H1 (cell line): ENCODE measurements around the gene UFD1. TPM values are rescaled to one million over a fixed set of nuclear protein-coding genes. Genes with fewer than 3 reads are reported as not detected.

Experiments
- CTCF ChIA-PET: fragments of 300-600 bp; sonication (Branson Sonifier 250); formaldehyde crosslinking; loops from one replicate; lab custom pipeline; 2021; ENCODE audit not compliant: partially characterized antibody; lab: Charles Lee
- POLR2A ChIA-PET: fragments of 300-600 bp; sonication (Branson Sonifier 250); formaldehyde crosslinking; loops from one replicate; lab custom pipeline; 2021; ENCODE audit warnings: inconsistent platforms; ENCODE audit not compliant: partially characterized antibody; lab: Charles Lee
- DNase-seq, 2 experiments: peaks; one replicate each; pipeline versions ENCODE4 v3.0.0 to v3.0.0-alpha.2; 2010 to 2022; ENCODE audit warnings: low spot score in 2 of 2, low read depth in 1 of 2, mixed read lengths in 1 of 2
- FAIRE-seq: peaks from 2 replicates; lab custom pipeline; 2011; peaks lifted over from hg19 to GRCh38; lab: Jason Lieb, UNC
- H2AFZ ChIP-seq: 2 replicates; pipeline ENCODE4 v1.8.1; 2012; ENCODE audit warnings: low read length, inconsistent platforms
- H2AK5ac ChIP-seq: 2 replicates; pipeline ENCODE4 v1.6.1; 2013; ENCODE audit warnings: low read depth, low read length
- H2BK120ac ChIP-seq: replicated peaks from 2 replicates; pipeline ENCODE3; 2013; ENCODE audit warnings: low read depth, low read length, inconsistent platforms
- H2BK12ac ChIP-seq: 2 replicates; pipeline ENCODE4 v1.6.1; 2013; ENCODE audit warnings: low read depth, low read length
- H2BK15ac ChIP-seq: 2 replicates; pipeline ENCODE4 v1.6.1; 2013; ENCODE audit warnings: low read length
- H2BK20ac ChIP-seq: 2 replicates; pipeline ENCODE4 v1.6.1; 2013; ENCODE audit warnings: low read length
- H2BK5ac ChIP-seq: 2 replicates; pipeline ENCODE4 v1.6.1; 2013; ENCODE audit warnings: low read depth, low read length
- H3K14ac ChIP-seq: 2 replicates; pipeline ENCODE4 v1.6.1; 2013; ENCODE audit warnings: inconsistent platforms; ENCODE audit not compliant: insufficient read length
- H3K18ac ChIP-seq: 2 replicates; pipeline ENCODE4 v1.6.1; 2013; ENCODE audit warnings: low read length; ENCODE audit errors: extremely low read depth
- H3K23ac ChIP-seq: 2 replicates; pipeline ENCODE4 v1.6.1; 2013; ENCODE audit warnings: inconsistent platforms; ENCODE audit not compliant: insufficient read length
- H3K23me2 ChIP-seq: 2 replicates; pipeline ENCODE4 v1.6.1; 2013; ENCODE audit warnings: low read depth, low read length
- H3K27ac ChIP-seq: 2 replicates; pipeline ENCODE4 v1.6.1; 2011; ENCODE audit warnings: low read depth, low read length, inconsistent platforms
- H3K27me3 ChIP-seq, 4 experiments: replicated peaks in 1 of 4; 1 replicate in 1 of 4; 2 replicates in 3 of 4; pipeline versions ENCODE4 v1.6.1 to v1.8.1; 2011 to 2013; ENCODE audit warnings: low read length in 3 of 4, mild to moderate bottlenecking in 3 of 4, inconsistent platforms in 2 of 4, mixed read lengths in 2 of 4, moderate library complexity in 1 of 4; ENCODE audit not compliant: control insufficient read depth in 3 of 4, insufficient read depth in 3 of 4; ENCODE audit errors: extremely low read depth in 1 of 4
- H3K36me3 ChIP-seq, 4 experiments: 2 replicates each; pipeline versions ENCODE4 v1.6.1 to v1.8.1; 2011 to 2013; ENCODE audit warnings: mild to moderate bottlenecking in 4 of 4, low read length in 3 of 4, moderate library complexity in 2 of 4, control low read depth in 1 of 4, inconsistent platforms in 1 of 4; ENCODE audit not compliant: insufficient read depth in 4 of 4, control insufficient read depth in 2 of 4
- H3K4ac ChIP-seq: replicated peaks from 2 replicates; pipeline ENCODE3; 2013; ENCODE audit warnings: low read length, low read depth, mixed read lengths, inconsistent platforms; ENCODE audit not compliant: insufficient read length
- H3K4me1 ChIP-seq, 4 experiments: replicated peaks in 1 of 4; 1 replicate in 1 of 4; 2 replicates in 3 of 4; pipeline versions ENCODE4 v1.6.1 to v1.8.1; 2011 to 2013; ENCODE audit warnings: low read length in 3 of 4, inconsistent platforms in 2 of 4, mixed read lengths in 1 of 4; ENCODE audit not compliant: insufficient read depth in 4 of 4, control insufficient read depth in 3 of 4
- H3K4me2 ChIP-seq, 2 experiments: 2 replicates each; pipeline versions ENCODE4 v1.6.1 to v1.8.1; 2011 to 2013; ENCODE audit warnings: low read depth in 2 of 2, low read length in 2 of 2, control low read depth in 1 of 2, inconsistent platforms in 1 of 2, mild to moderate bottlenecking in 1 of 2; ENCODE audit not compliant: insufficient read depth in 1 of 2
- H3K4me3 ChIP-seq, 4 experiments: fragments of 200-600, 300-600 bp in 1 of 4; sonication (generic), shearing (Covaris generic), sonication (Bioruptor Twin) in 1 of 4; 2 replicates each; pipeline versions ENCODE4 v1.5.1 to v1.8.1; 2011 to 2016; ENCODE audit warnings: low read length in 4 of 4, low read depth in 3 of 4, control low read depth in 2 of 4, inconsistent platforms in 2 of 4, mild to moderate bottlenecking in 2 of 4, mixed read lengths in 1 of 4, moderate library complexity in 1 of 4; ENCODE audit not compliant: insufficient read depth in 2 of 4; ENCODE audit errors: extremely low read depth in 1 of 4
- H3K56ac ChIP-seq: replicated peaks from 2 replicates; pipeline ENCODE3; 2013; ENCODE audit warnings: low read depth, mild to moderate bottlenecking, mixed read lengths, low read length, inconsistent platforms; ENCODE audit not compliant: insufficient read length
- H3K79me1 ChIP-seq: 2 replicates; pipeline ENCODE4 v1.6.1; 2013; ENCODE audit warnings: low read depth, low read length, control low read depth
- H3K79me2 ChIP-seq, 2 experiments: 2 replicates each; pipeline versions ENCODE4 v1.6.1 to v1.8.1; 2012 to 2013; ENCODE audit warnings: low read length in 2 of 2, mild to moderate bottlenecking in 2 of 2, inconsistent platforms in 1 of 2; ENCODE audit not compliant: insufficient read depth in 2 of 2, control insufficient read depth in 1 of 2
- H3K9ac ChIP-seq, 4 experiments: replicated peaks in 1 of 4; 1 replicate in 1 of 4; 2 replicates in 3 of 4; pipeline versions ENCODE4 v1.6.1 to v1.8.1; 2011 to 2013; ENCODE audit warnings: low read depth in 3 of 4, low read length in 3 of 4, control low read depth in 2 of 4, mild to moderate bottlenecking in 2 of 4, moderate library complexity in 2 of 4, inconsistent platforms in 1 of 4; ENCODE audit errors: extremely low read depth in 1 of 4
- H3K9me3 ChIP-seq, 2 experiments: 2 replicates each; pipeline versions ENCODE4 v1.6.1 to v1.8.1; 2012 to 2013; ENCODE audit warnings: mild to moderate bottlenecking in 2 of 2, moderate library complexity in 2 of 2, control low read depth in 1 of 2, inconsistent platforms in 1 of 2, low read depth in 1 of 2, low read length in 1 of 2, mixed read lengths in 1 of 2; ENCODE audit not compliant: insufficient read depth in 2 of 2
- H4K20me1 ChIP-seq, 2 experiments: replicated peaks in 1 of 2; 2 replicates each; pipeline versions ENCODE3 to v1.8.1; 2011 to 2013; ENCODE audit warnings: inconsistent platforms in 2 of 2, low read length in 2 of 2, mild to moderate bottlenecking in 1 of 2; ENCODE audit not compliant: insufficient read depth in 2 of 2, control insufficient read depth in 1 of 2
- H4K5ac ChIP-seq: 2 replicates; pipeline ENCODE4 v1.6.1; 2013; ENCODE audit warnings: low read length, low read depth, mixed read lengths, inconsistent platforms; ENCODE audit not compliant: insufficient read length
- H4K8ac ChIP-seq: 2 replicates; pipeline ENCODE4 v1.8.0; 2013; ENCODE audit warnings: mild to moderate bottlenecking, moderate library complexity, low read length, inconsistent platforms; ENCODE audit not compliant: insufficient read depth; ENCODE audit errors: extremely low read depth
- H4K91ac ChIP-seq: replicated peaks from 2 replicates; pipeline ENCODE3; 2013; ENCODE audit warnings: low read length, mixed read lengths, inconsistent platforms; ENCODE audit not compliant: insufficient read length
- JUN ChIP-seq: IDR thresholded peaks from 2 replicates; pipeline ENCODE4 v1.6.1; 2011; ENCODE audit warnings: low read depth, mild to moderate bottlenecking, improper control_type of control experiment, low read length
- POU5F1 ChIP-seq: IDR thresholded peaks from 2 replicates; pipeline ENCODE4 v1.6.1; 2011; ENCODE audit warnings: low read depth, mild to moderate bottlenecking, low read length, moderate library complexity
- WGBS, 2 experiments: shearing (Covaris generic) in 1 of 2; methylation state at CpG; one replicate each; pipeline versions ENCODE4 v1.1.6 to v1.1.7; 2013 to 2015; ENCODE audit warnings: low lambda C conversion rate in 2 of 2, mixed read lengths in 2 of 2, inconsistent platforms in 1 of 2, low coverage in 1 of 2, missing lambda C conversion rate in 1 of 2; ENCODE audit not compliant: insufficient replicate concordance in 2 of 2, insufficient coverage in 1 of 2, insufficient read length in 1 of 2; ENCODE audit errors: extremely low coverage in 1 of 2, missing lambda C conversion rate in 1 of 2; 5-methylcytosine and 5-hydroxymethylcytosine counted together
- polyA plus RNA-seq, 7 experiments: library from polyadenylated mRNA; depleted of rRNA in 3 of 7; stranded (reverse) in 5 of 7; unstranded in 2 of 7; fragments of >200 nt in 5 of 7; fragments of 200-250 nt in 2 of 7; gene quantifications; 1 replicate in 5 of 7; 2 replicates in 1 of 7; 4 replicates in 1 of 7; pipeline versions ENCODE4 v1.2.1 to v1.2.3, GENCODE V29; 2011 to 2013; ENCODE audit warnings: missing spikeins in 2 of 7, mixed read lengths in 2 of 7
- total RNA-seq: library from RNA; stranded (reverse); fragmentation: NEBNext Ultra II Directional; extraction: Animal tissue kit (Norgen Biotek cat#: 25700); gene quantifications from 2 replicates; pipeline ENCODE4 v1.2.1, GENCODE V29; 2021

Gene UFD1
- total and polyA plus RNA-seq, 2 of the 8 experiments (the other 6 are each of a cell fraction or from before 2014, with no cell fraction given), result 74.6 to 116 TPM

- 100% methylated on average over 1 of the region's 1 CpG; no CpG with 5 or more reads in 1 of the 2 experiments for WGBS, 2 experiments
- H2BK5ac ChIP-seq, result no peak overlapping the region
- no peak overlapping the region for H3K56ac ChIP-seq
- no peak overlapping the region for H2BK120ac ChIP-seq
- H3K27ac ChIP-seq, result no peak overlapping the region
- peaks cover 13 to 24% of the 10 kb centered on the region in 2 experiments for H4K20me1 ChIP-seq
- FAIRE-seq, result no peak
- no peak overlapping the region for H4K91ac ChIP-seq
- no peak overlapping the region for H2AK5ac ChIP-seq
- H3K79me1 ChIP-seq, result peaks cover 20% of the 10 kb centered on the region
- CTCF ChIA-PET, result interaction anchor here (1.2 kb wide), 1 partner anchor 20 kb away, joined by 6 read pairs; no protein-coding TSS in a partner anchor
- no peak overlapping the region for H3K4ac ChIP-seq
- H3K14ac ChIP-seq, result no peak overlapping the region
- no peak overlapping the region for H3K23ac ChIP-seq
- TF ChIP-seq POU5F1, result no peak
- no peak for TF ChIP-seq JUN
- TF ChIP-seq, all 59 proteins: peak for 0
- no peak overlapping the region for H3K9ac ChIP-seq
- POLR2A ChIA-PET, result interaction anchor here (1.0 to 4.8 kb wide), 4 partner anchors 13 to 20 kb away, joined by 3 to 24 read pairs (median 8); partner anchors contain the start of genes HIRA and MRPL40
- no peak overlapping the region for H2BK20ac ChIP-seq
- H3K4me2 ChIP-seq, result no peak overlapping the region
- no peaks in the 10 kb centered on the region for H3K9me3 ChIP-seq
- H3K27me3 ChIP-seq, result no peaks in the 10 kb centered on the region
- H3K4me3 ChIP-seq, result no peak overlapping the region
- peaks cover 5 to 24% (median 17%) of the 10 kb centered on the region in 4 experiments; a peak in 7 of 8 replicates for H3K36me3 ChIP-seq
- H2AFZ ChIP-seq, result no peak overlapping the region
- no peak overlapping the region for H3K18ac ChIP-seq
- no peak overlapping the region for H2BK15ac ChIP-seq
- H3K23me2 ChIP-seq, result no peaks in the 10 kb centered on the region
- no peak overlapping the region for H2BK12ac ChIP-seq
- no peak for DNase-seq
- no peak overlapping the region for H4K5ac ChIP-seq
- peaks cover 10 to 60% of the 10 kb centered on the region in 2 experiments for H3K79me2 ChIP-seq
- no peaks in the 10 kb centered on the region; a peak in 1 of 7 replicates for H3K4me1 ChIP-seq
- no peak overlapping the region for H4K8ac ChIP-seq
Measured at GRCh38 chr22:19411690-19412045, 67.3 kb downstream of the UFD1 start.
